Osteocyte (in vitro differentiated cells): ENCODE results near the gene EDIL3. TPM values are rescaled to one million over a fixed set of nuclear protein-coding genes. Genes with fewer than 3 reads are reported as not detected.

Source experiments
- DNase-seq: peaks from one replicate; pipeline ENCODE4 v3.0.0; 2021; ENCODE audit warnings: mixed read lengths; ENCODE audit not compliant: unreplicated experiment; ENCODE audit errors: extremely low spot score
- H3K27ac Mint-ChIP-seq: one replicate; pipeline ENCODE4 v1.8.0; 2021; ENCODE audit warnings: mild to moderate bottlenecking, mixed read lengths; ENCODE audit not compliant: unreplicated experiment
- H3K27me3 Mint-ChIP-seq: one replicate; pipeline ENCODE4 v1.8.0; 2021; ENCODE audit warnings: mixed read lengths; ENCODE audit not compliant: unreplicated experiment
- H3K36me3 Mint-ChIP-seq: one replicate; pipeline ENCODE4 v1.8.0; 2021; ENCODE audit warnings: mixed read lengths; ENCODE audit not compliant: unreplicated experiment
- H3K4me1 Mint-ChIP-seq: one replicate; pipeline ENCODE4 v1.8.0; 2021; ENCODE audit warnings: mixed read lengths; ENCODE audit not compliant: unreplicated experiment
- H3K4me3 Mint-ChIP-seq: one replicate; pipeline ENCODE4 v1.8.0; 2021; ENCODE audit warnings: mild to moderate bottlenecking, moderate library complexity, mixed read lengths; ENCODE audit not compliant: unreplicated experiment
- H3K9me3 Mint-ChIP-seq: one replicate; pipeline ENCODE4 v1.8.0; 2021; ENCODE audit warnings: mixed read lengths; ENCODE audit not compliant: unreplicated experiment
- CTCF ChIP-seq: fragments of 200-600 bp; sonication (generic); IDR thresholded peaks from 2 replicates; pipeline ENCODE4 v1.5.0; 2021; ENCODE audit warnings: antibody characterized with exemption, mild to moderate bottlenecking, moderate library complexity
- total RNA-seq: library from RNA; stranded (reverse); gene quantifications from 2 replicates; pipeline ENCODE4 v1.2.1, GENCODE V29; 2021

The EDIL3 gene
- total RNA-seq, 1 donor from 2014 or later: 470 TPM

- H3K36me3 Mint-ChIP-seq: peaks cover 14% of the 10 kb centered on the region
- DNase-seq: no peak
- TF ChIP-seq CTCF: no peak
- peaks cover 4% of the 10 kb centered on the region for H3K9me3 Mint-ChIP-seq
- H3K27ac Mint-ChIP-seq: peak overlapping the region; percentile 25
- no peaks in the 10 kb centered on the region for H3K27me3 Mint-ChIP-seq
- H3K4me3 Mint-ChIP-seq: no peak overlapping the region
- H3K4me1 Mint-ChIP-seq: peaks cover 57% of the 10 kb centered on the region
Observed at GRCh38 chr5:84229045-84229444, 155.6 kb downstream of the EDIL3 start.

GRCh38 chr5:84228266-84228665 is 156.4 kb downstream of the EDIL3 start:
- DNase-seq: no peak
- Mint-ChIP-seq H3K27me3 (no peaks in the 10 kb centered on the region), H3K4me3 (no peak overlapping the region), H3K4me1 (peaks cover 50% of the 10 kb centered on the region), H3K9me3 (peaks cover 4% of the 10 kb centered on the region), H3K36me3 (peaks cover 11% of the 10 kb centered on the region), H3K27ac (no peak overlapping the region)
- no peak for TF ChIP-seq CTCF

- TF ChIP-seq CTCF: no peak
- peaks cover 4% of the 10 kb centered on the region for H3K9me3 Mint-ChIP-seq
- peak overlapping the region; percentile 64 for H3K27ac Mint-ChIP-seq
Observed at GRCh38 chr5:84227236-84227635, 157.4 kb downstream of the EDIL3 start.

GRCh38 chr5:84218546-84218945 is 166.1 kb downstream of the EDIL3 start:
- H3K36me3 Mint-ChIP-seq: peaks cover 17% of the 10 kb centered on the region
- no peaks in the 10 kb centered on the region for H3K27me3 Mint-ChIP-seq
- DNase-seq: no peak
- no peak for TF ChIP-seq CTCF
- H3K4me1 Mint-ChIP-seq: peaks cover 28% of the 10 kb centered on the region
- peaks cover 8% of the 10 kb centered on the region for H3K9me3 Mint-ChIP-seq
- H3K27ac Mint-ChIP-seq: no peak overlapping the region
- H3K4me3 Mint-ChIP-seq: no peak overlapping the region

More at GRCh38 chr5:84227236-84227635, 157.4 kb downstream of the EDIL3 start:
- Mint-ChIP-seq H3K36me3 (peaks cover 15% of the 10 kb centered on the region), H3K4me1 (peaks cover 49% of the 10 kb centered on the region), H3K27me3 (no peaks in the 10 kb centered on the region), H3K4me3 (no peak overlapping the region)
- no peak for DNase-seq

GRCh38 chr5:84215521-84215920 is 169.2 kb downstream of the EDIL3 start:
- Mint-ChIP-seq H3K9me3 (peaks cover 8% of the 10 kb centered on the region), H3K27me3 (no peaks in the 10 kb centered on the region), H3K27ac (peak overlapping the region; percentile 1), H3K4me1 (peaks cover 46% of the 10 kb centered on the region), H3K36me3 (peaks cover 26% of the 10 kb centered on the region), H3K4me3 (no peak overlapping the region)
- no peak for DNase-seq
- no peak for TF ChIP-seq CTCF
